ENCODE results near the gene ARHGAP42. TPM values are rescaled to one million over a fixed set of nuclear protein-coding genes. Genes with fewer than 3 reads are reported as not detected.

Gene ARHGAP42
- total RNA-seq, 1 experiment from 2014 or later: 39.1 TPM

- Histone ChIP-seq H3K23me2 (ENCODE audit: insufficient read length, low read depth, low read length, poor library complexity, severe bottlenecking) (no peaks in the 10 kb centered on the region), H4K91ac (ENCODE audit: insufficient read length, low read depth, low read length) (no peak overlapping the region), H3K18ac (ENCODE audit: insufficient read length, low read depth, low read length) (no peak overlapping the region), H4K8ac (replicated peaks; ENCODE audit: insufficient read length, low read depth, low read length) (no peak overlapping the region), H3K4me2 (ENCODE audit: insufficient read depth, insufficient read length, low read length) (no peak overlapping the region), H3K79me1 (ENCODE audit: insufficient read depth, low read depth, low read length, poor library complexity, severe bottlenecking) (peaks cover 5% of the 10 kb centered on the region), H3T11ph (ENCODE audit: low read length) (no peak overlapping the region), H4K20me1 (ENCODE audit: control insufficient read depth, insufficient read depth, insufficient read length) (no peaks in the 10 kb centered on the region), H3K4ac (ENCODE audit: low read depth, low read length) (no peak overlapping the region), H2AK5ac (ENCODE audit: insufficient read length, low read length) (no peak overlapping the region), H3K23ac (ENCODE audit: insufficient read length, low read depth, low read length) (no peak overlapping the region), H3K27ac (ENCODE audit: insufficient read length, low read depth, low read length) (peak overlapping the region; percentile 55), H3K14ac (ENCODE audit: insufficient read depth, low read length) (no peak overlapping the region), H2AFZ (ENCODE audit: low read length) (no peak overlapping the region), H3K4me1 (ENCODE audit: insufficient read depth, low read length) (peaks cover 7% of the 10 kb centered on the region), H2BK15ac (ENCODE audit: low read depth, low read length) (no peak overlapping the region), H3K27me3 (ENCODE audit: insufficient read depth, low read length) (no peaks in the 10 kb centered on the region), H3K9me3 (ENCODE audit: control insufficient read depth, low read depth, low read length) (no peaks in the 10 kb centered on the region), H3K9ac (ENCODE audit: extremely low read depth, insufficient read length, low read length) (no peak overlapping the region), H2BK20ac (ENCODE audit: low read depth, low read length, poor library complexity, severe bottlenecking) (no peak overlapping the region), H2BK12ac (ENCODE audit: insufficient read length, low read depth, low read length) (no peak overlapping the region), H4K5ac (ENCODE audit: insufficient read length, low read depth, low read length) (no peak overlapping the region), H3K56ac (ENCODE audit: insufficient read length, low read depth, low read length) (no peak overlapping the region), H2BK120ac (ENCODE audit: low read depth, low read length, poor library complexity, severe bottlenecking) (no peak overlapping the region), H3K79me2 (ENCODE audit: insufficient read depth, low read length) (no peaks in the 10 kb centered on the region; the same call in 1 of the 2 replicates), H2BK5ac (ENCODE audit: insufficient read length, low read length) (no peak overlapping the region)
- no peaks in the 10 kb centered on the region for H3K9me3 Mint-ChIP-seq
- no peak for TF ChIP-seq CTCF (conservative IDR thresholded peaks at IDR 0.05)
- peaks cover 4 to 13% (median 11%) of the 10 kb centered on the region in 3 experiments; a peak in 6 of 7 replicates for H3K36me3 Mint-ChIP-seq (ENCODE audit: insufficient read depth in 1 of 3, low read depth in 3 of 3)
- H3K4me3 Mint-ChIP-seq: no peak overlapping the region
- no peak for DNase-seq
- no peaks in the 10 kb centered on the region for H3K27me3 Mint-ChIP-seq (ENCODE audit: low read depth)
- no CpG with 5 or more reads among the region's 1 CpG for WGBS (ENCODE audit: extremely low coverage, insufficient read length, low lambda C conversion rate)
- H3K27ac Mint-ChIP-seq: peak overlapping the region; percentile 0 to 82 (median 15); a peak in 4 of 7 replicates
- peaks cover 63 to 65% of the 10 kb centered on the region in 2 experiments for H3K4me1 Mint-ChIP-seq
Observed at GRCh38 chr11:100734743-100735527, 47.8 kb downstream of the ARHGAP42 start.

Measured in H9 (cell line).